HG03097 (cell line): Measurements from ENCODE around the gene ANKS6.
"Not testable (repeated sequence)": the region's sequence is repeated elsewhere in the genome, so short reads cannot be mapped to it uniquely, and the experiment has no call there.

Experiments used
- ATAC-seq: cut with Tn5 transposase; IDR thresholded peaks from one replicate; pipeline ENCODE4 v1.9.1; 2021; ENCODE audit not compliant: unreplicated experiment, low FRiP score

The ANKS6 gene

DNA sequence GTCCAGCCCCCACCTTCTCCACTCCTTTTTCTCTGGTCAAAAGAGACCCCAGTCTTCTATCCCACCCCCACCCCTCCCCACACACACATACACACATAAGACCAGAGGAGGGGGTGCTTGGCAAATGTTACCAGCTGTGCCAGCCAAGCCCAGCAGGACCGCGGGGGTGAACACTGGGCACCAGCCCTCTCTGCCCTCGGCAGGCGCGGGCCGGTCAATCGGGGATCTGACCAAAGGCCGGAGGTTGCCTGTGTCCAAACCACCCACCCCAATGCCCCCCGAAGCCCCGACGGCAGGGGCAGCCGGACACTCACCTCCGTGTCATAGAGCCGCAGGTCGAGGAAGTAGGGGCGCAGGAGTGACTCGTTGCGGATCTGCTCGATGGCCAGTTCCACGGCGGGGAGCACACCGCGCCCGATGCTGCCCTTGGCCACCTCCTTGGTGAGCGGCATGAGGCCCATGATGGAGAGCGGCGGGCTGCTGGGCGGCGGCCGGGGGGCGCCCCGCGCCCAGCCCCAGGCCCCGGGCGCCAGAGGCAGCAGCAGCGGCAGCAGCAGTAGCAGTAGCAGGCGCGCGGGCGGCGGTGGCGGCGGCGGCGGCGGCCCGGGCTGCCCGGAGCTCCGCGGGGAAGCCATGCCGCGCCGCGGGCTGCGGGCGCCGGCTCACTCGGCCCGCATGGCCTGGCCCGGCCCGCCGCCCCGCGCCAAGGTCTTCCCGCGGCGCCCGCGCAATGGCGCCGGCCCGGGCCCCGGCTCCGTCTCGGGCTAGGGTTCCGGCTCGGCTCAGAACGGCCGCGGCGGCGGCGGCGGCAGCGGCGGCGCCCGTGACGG is 88.0 kb downstream of the ANKS6 start:
- no peak for ATAC-seq

DNA sequence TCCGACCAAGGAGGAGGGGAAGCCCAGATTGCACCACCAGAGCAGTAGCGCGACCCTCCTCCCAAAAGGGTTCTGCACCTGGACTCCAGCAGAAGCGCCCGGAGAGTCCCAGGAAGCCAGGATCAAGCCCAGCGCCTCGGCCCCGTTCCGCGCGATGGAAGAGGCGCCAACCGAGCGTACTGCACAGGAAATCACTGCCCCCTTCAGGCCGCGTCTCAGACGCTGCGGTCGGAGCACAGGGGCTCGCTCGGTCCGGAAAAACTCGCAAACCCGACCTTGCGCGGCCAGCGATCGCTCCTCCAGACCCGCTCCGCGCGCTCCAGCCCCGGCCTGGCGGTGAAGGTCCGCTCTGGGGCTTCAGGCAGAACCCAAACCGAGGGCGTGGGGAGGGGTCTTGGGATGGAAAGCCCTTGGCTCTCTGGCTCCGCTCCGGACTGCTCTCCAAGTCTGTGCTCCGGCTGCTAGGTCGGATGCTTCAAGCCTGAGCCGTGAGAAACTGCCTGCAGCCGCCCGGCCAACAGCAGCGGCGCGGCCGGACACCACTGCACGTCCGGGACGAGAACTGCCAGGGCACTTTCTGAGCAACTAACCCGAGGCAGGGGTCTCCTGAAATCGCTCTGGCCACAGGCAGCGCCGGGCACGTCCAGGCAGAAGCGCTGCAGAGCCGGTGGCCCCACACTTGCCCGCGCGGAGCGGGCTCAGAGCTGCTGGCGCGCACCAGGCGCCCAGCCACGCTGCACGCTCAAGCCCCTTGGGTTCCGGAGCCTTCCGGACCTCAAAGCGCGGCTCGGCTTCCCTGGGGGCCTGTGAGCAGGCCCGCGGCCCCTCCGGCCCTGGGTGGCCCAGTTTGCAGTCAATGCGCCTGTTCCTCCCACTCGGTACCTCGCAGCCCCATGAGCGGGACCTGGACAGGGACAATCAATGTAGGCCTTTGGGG is 88.9 kb downstream of the ANKS6 start:
- ATAC-seq: no peak

DNA sequence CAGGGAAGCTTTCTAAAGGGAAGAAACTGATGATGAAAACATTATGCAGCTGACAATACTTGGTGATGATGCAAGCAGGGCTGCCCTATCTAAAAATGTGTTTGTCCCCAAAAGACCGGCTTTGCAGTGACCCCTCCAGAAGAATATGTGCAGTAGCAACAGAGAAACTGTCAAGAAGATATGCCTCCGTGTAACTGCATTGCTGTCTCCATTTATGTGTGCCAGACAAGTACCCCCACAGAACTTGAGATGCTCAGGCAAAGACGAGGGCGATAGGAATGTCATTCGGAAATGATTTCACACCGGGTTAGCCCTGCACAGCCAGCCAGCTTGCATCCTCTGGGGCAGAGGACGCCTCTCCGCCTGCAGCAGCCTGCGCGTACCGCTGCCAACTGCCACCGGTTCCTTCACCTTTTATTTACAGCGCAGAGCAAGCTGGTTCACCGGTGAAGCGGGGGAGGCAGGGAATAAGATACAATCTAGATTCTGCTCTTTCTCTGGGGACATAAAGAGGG is 89.6 kb downstream of the ANKS6 start:
- ATAC-seq: no peak

DNA sequence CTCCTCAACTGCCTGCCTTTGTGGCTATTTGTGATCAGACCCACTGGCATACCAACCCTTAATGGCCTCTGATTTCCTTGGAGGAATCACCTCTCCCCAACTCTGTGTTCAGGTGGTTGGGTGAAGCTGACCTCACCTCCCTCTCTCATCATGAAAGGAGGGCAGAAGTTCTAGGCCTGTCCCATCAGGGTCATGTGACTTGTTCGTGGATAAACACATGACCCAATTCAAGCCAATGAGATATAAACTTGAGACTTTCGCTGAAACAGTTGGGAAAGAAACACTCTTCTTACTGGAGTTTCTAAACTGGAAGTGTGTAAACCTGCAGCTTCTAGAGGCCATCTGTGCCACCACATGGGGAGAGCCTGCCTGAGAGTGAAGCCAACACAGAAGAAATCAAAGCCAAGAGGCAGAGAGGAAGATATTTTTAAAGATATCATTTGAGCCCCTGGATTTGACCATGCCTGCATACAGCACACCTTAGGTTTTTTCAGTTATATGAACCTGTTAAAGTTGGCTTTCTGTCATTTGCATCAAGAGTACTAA is 93.4 kb downstream of the ANKS6 start:
- ATAC-seq: no peak

DNA sequence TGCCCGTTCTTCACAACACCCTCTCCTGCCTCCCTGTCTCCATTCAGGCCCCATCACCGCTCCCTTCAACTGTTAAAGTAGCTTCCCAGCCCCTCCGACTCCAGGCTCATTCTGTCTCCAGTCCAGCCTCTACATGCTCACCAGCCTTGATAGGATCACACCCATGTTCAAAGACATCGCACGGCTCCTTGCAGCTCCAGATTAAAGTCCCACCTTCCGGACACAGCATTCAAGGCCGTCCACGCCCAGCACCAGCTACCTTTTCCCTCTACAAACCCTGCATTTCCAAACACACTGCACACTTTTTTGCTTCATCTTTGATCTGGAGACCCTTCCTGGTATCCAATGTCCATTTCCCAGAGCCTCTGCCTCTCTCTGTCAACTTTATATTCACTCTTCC is 94.0 kb downstream of the ANKS6 start:
- ATAC-seq: no peak

DNA sequence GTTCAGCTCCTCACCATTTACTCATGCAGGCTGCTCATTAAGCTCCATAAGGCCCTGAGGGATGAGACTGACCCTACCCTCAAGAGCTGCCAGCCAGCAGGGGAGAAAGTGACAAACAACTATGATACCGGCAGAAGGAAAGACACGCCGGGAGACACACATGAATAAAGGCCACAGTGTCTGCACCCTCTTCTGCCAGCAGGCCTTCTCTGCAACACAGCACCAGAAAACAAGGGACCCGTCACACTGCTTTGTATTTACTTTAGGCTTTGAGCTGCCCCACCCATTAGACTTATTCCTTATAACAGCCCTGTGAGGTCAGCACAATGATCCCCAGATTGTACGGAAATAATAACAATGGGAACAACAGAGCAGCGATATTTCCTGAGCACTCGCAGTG is 94.8 kb downstream of the ANKS6 start:
- no peak for ATAC-seq

DNA sequence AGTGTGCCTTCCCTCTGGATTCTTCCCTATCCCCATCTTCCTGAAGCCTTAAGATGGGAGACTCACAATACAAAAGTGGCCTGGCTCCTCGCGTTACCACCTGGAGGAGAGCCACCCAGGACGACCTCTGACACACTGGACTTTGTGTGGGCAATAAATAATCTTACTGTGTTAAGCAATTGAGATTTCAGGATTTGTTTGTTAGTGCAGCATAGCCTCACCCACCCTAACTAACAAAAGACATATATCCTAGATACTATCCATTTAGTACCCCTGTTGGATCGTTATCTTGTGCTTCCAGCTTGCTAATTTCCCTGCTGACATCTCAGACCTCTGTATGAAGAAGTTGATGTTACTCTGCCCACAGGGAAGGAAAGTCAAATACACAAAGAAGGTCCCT is 95.6 kb downstream of the ANKS6 start:
- no peak for ATAC-seq

DNA sequence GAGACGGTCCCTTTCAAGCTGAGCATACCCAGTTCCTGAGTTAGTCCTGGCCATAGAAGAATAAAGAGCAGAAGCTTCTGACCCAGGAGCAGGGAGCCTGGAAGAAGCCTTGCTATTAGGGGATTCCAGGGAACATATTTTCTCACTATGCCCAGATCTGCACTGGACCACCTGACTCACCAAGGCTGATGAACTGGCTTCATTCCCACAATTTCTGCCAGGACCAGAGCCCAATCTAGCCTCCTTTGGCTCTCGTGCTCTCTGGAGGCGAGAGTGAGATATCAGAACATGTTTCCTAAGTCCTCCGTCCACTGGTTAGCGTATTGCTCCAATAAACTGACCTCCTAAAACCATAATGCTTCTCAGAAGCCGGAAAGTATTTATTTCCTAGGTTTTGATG is 97.5 kb downstream of the ANKS6 start:
- ATAC-seq: no peak

DNA sequence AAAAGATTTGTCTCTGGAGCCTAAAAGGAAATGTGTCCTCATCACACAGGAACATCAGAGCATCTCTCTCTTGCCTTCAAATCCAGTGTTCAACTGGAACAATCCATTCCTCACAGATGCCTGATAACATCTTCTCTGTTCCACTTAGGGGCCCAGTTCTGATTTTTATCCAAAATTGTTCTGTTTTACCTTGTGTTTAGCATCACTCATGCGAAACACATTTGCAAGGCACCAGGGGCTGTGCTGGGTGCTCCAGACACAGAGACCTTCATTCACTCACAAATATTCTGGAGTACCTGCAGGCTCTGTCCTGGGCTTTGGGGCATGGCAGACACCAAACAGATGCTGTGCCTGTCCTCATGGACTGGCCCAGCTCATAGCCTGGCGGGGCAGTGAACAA is 101.4 kb downstream of the ANKS6 start:
- no peak for ATAC-seq

DNA sequence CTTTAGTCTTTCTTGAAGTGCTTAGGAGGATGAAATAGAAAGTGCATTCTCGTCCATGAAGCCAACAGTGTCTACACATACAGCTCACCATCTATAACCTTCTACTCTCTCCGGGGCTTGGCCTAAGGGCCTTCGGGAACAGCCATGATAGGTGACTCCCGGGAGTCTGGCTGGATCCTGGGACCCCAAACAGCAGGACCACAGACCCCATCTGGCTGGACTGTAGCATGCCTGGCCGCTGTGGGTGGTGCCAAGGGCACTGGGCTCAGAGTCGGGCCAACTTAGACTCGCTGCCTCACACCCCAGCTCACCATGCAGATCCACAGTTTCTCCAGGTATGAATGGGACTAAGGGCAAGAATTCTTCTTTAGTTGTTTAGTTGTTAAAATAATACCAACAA is 104.0 kb downstream of the ANKS6 start:
- ATAC-seq: no peak

DNA sequence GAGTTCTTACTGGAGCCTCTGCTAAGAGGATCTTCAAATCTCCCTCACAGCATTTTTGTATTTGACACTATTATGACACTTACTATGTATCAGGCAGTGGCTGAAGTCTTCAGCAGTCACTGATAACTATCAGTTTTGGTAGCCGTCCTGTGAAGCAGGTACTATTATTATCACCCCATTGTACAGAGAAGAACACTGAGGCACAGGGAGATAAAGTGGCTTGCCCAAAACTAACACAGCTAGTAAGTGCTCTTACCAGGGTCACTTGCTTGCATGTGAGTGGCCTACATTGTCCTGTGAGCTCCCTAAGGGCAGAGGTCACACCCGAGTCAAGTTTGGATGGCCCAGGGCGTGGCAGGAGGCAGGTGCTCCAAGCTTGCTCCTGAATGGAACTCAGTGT is 104.5 kb downstream of the ANKS6 start:
- no peak for ATAC-seq

DNA sequence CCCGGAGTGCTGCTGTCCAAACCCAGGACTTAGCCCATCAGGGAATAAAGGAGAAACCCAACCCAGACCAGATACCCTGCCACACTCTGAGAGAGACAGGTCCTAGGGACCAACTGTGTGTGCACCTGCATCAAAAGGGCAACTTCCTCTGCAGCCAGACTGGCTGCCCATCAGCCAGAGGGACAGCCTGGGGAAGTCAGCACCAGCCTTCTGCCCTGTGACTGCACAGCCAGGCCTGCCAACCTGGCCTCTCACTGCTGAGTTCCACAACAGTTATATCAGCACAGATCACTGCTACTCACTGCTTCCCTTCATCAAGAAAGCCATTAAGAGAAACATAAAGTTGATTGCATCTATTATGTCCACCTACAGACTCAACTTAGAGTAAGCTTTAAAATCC is 105.7 kb downstream of the ANKS6 start:
- no peak for ATAC-seq

DNA sequence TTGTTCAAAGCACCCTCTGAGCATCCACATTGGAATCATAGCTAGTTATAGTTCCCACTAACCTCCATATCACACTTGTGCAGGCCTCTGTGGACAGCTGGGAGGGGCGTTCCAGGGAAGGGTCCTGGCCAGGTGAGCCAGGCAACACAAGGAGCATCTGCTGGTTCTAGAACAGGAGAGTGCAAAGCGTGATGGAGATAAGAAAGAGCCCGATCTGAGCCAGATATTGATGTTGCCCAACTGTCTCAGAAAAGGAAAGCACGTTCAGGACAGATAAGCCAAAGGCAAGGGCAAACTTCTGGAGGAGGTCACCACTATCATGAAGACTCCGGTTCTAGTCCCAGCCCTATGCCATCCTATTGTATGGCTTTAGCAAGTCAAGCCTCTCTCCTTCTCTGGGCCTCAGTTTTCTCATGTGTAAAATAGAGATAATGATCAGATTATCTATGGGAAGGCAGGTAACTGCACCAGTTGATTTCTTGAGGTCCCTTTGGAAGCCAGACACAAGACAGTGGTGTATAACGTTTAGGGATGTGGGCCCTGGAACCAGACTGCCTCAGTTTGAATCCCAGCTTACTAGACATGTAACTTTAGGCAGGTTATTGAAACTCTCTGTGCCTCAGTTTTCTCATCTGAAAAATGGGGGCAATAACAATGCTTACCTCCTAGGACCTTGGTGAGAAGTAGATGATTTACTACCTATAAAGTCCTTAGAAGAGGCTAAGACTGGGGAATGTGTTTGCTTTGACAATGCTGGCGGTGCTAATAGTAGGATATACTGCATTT is 107.5 kb downstream of the ANKS6 start:
- no peak for ATAC-seq

DNA sequence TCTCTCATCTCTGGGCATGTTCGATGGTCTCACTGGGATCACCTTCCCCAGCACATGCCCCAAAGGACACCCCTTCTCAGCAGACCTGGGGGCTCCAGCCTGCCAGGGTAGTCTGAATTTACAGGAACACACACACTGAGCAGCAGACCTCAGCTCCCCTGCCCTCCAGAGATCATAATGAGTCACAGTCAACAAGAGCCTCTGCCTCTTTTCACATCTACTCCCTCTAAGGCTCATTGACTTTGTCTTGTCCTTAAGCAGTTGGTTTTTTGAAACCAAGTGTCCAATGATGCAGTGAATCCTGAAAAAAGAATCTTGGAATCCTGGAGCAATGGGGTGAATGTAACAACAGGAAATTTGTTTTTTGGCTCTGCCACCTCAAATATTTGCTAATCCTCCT is 108.4 kb downstream of the ANKS6 start:
- ATAC-seq: no peak

DNA sequence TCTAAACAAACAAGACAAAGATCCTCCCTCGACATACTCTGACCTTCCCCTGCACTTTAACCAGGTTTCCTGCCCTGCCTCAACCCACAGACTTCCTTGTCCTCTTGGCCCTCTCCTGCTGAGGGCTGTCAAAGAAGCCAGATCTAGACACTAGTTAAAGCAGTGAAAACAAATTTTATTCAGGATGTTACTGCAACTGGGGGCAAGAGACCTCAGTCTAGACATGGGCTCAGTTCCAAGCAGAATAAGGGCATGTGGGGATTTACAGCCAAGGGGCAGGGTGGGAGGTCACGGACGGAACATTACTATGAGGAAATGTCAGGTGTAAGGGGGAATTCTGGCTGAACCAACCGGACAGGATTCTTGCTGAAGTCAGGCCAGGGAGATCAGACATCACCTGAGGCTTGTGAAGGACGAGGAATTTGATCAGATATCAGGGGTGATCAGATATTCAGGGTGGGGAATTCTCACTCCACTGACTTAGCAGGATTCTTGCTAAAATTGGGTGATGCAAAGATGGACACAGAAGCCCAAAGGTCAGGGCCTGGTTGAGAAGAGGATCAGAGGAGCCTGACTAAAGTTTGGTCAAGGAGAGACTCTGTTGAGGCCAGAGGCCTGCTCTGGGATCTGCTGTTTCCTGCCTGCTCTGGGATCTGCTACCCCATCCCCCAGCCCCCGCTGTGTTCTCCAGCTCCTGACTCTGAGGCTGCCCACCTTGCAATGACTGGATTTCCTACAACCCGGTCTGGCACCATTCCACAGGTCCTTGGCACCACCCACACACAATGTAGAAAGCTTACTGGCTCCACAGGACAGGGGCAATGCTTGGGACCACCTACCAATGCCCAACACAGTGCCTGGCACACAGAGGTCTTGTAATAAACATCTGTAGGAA is 109.1 kb downstream of the ANKS6 start:
- ATAC-seq: no peak

DNA sequence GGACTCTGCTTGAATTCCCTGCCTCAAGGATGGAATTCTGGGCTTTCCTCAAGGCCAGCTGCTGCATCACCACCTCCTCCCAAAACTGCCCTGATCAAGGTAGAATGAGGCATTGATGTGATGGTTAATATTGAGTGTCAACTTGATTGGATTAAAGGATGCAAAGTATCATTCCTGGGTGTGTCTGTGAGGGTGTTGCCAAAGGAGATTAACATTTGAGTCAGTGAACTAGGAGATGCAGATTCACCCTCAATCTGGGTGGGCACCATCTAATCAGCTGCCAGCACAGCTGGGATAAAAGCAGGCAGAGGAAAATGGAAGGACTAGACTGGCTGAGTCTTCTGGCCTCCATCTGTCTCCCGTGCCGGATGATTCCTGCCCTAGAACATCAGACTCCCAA is 111.5 kb downstream of the ANKS6 start:
- ATAC-seq: not testable (repeated sequence)
